Memory B cell (primary cell): ENCODE measurements around the gene GMCL2.
A peak's percentile ranks its signal among the peaks of the same experiment; 100 is the strongest.
"Not testable (repeated sequence)": the region's sequence is repeated elsewhere in the genome, so short reads cannot be mapped to it uniquely, and the experiment has no call there.

Source experiments
- ATAC-seq: fragments of 150-1000 bp; cut with Tn5 transposase; 2 replicates; pipeline ENCODE4 v1.10.0; 2021; ENCODE audit warnings: low read depth, mild to moderate bottlenecking, moderate library complexity
- DNase-seq, 2 donors: peaks; one replicate each; pipeline ENCODE4 v3.0.0; 2022; ENCODE audit warnings: low spot score in 2 of 2
- H3K27ac Mint-ChIP-seq: one replicate; pipeline ENCODE4 v1.8.0; 2022; ENCODE audit warnings: mild to moderate bottlenecking, moderate library complexity, mixed read lengths
- H3K27me3 Mint-ChIP-seq: one replicate; pipeline ENCODE4 v1.8.0; 2022; ENCODE audit warnings: mixed read lengths
- H3K36me3 Mint-ChIP-seq: one replicate; pipeline ENCODE4 v1.8.0; 2022; ENCODE audit warnings: mild to moderate bottlenecking, mixed read lengths
- H3K4me1 Mint-ChIP-seq: one replicate; pipeline ENCODE4 v1.8.0; 2022; ENCODE audit warnings: mixed read lengths
- H3K4me3 Mint-ChIP-seq: one replicate; pipeline ENCODE4 v1.8.0; 2022; ENCODE audit warnings: mild to moderate bottlenecking, moderate library complexity, mixed read lengths
- H3K9me3 Mint-ChIP-seq: one replicate; pipeline ENCODE4 v1.8.0; 2022; ENCODE audit warnings: mixed read lengths

Gene GMCL2

DNA sequence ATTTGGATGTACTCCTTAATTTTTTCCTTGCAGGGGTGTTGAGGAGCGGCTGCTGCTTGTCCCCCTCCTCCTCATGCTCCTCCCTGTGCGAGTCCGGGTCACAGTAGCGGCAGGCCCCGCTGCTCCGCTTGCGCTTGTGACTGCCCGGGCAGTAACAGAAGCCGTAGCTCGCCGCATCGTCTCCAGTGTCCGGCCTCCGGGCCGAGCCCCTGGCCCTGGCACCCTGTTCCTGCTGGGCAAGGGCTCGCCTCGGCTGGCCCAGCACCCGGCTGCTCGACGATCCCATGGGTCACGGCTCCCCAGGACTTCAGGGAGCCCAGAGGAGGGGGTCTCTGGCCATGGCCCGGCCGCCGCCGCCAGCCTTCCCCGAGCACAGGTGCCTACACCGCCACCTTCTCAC lies at the start of gene GMCL2:
TSS of gene GMCL2 (minus strand) at position 358 of the 400 bp plus-strand sequence. CDS start at position 286, 72 bp downstream.
- Mint-ChIP-seq H3K27me3 (peaks cover 10% of the 10 kb centered on the region), H3K4me1 (peaks cover 2% of the 10 kb centered on the region)

DNA sequence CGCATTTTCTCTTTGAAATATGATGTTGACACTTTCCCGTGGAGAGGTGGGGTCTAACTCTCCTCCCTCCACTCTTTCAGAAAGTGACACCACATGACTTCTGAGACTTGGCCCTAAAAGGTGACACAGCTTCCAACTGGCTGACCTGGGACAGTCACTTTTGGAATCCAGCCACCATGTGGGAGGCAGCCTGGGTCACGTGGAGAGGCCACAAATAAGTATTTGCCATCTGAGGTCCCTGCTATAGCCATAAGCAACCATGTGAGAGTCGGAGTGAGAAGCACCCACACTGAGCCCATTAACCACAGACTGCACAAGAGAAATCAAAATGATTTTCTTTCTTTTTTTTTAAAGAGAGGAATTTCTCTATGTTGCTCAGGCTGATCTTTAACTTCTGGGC lies 49.5 kb upstream of the GMCL2 start:
- DNase-seq (no peak), ATAC-seq (no peak)
- no peaks in the 10 kb centered on the region for H3K36me3 Mint-ChIP-seq
- H3K27me3 Mint-ChIP-seq, result no peaks in the 10 kb centered on the region
- no peak overlapping the region for H3K4me3 Mint-ChIP-seq
- H3K4me1 Mint-ChIP-seq, result peaks cover 24% of the 10 kb centered on the region
- no peaks in the 10 kb centered on the region for H3K9me3 Mint-ChIP-seq
- H3K27ac Mint-ChIP-seq, result no peak overlapping the region

More for the DNA sequence above, at the start of gene GMCL2:
- ATAC-seq (no peak), DNase-seq (no peak)
- H3K27ac Mint-ChIP-seq, result no peak within 1 kb of the TSS
- no peaks in the 10 kb centered on the region for H3K9me3 Mint-ChIP-seq
- H3K4me3 Mint-ChIP-seq, result no peak within 1 kb of the TSS
- H3K36me3 Mint-ChIP-seq, result no peaks in the 10 kb centered on the region

DNA sequence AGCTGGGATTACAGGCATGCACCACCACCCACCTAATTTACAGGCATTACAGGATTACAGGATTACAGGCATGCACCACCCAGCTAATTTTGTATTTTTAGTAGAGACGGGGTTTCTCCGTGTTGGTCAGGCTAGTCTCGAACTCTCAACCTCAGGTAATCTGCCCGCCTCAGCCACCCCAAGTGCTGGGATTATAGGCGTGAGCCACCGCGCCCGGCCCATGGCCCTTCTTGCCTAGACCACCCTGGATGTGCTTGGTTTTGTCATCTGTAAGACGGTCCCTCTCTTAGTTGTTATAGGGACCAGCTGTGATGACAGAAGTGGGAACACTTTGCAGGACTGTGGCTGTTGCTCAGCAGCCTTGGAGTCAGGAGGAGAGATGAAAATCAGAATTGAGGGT lies 49.0 kb upstream of the GMCL2 start:
- peaks cover 2% of the 10 kb centered on the region for H3K36me3 Mint-ChIP-seq
- H3K4me3 Mint-ChIP-seq, result no peak overlapping the region
- peaks cover 27% of the 10 kb centered on the region for H3K4me1 Mint-ChIP-seq
- no peaks in the 10 kb centered on the region for H3K27me3 Mint-ChIP-seq
- DNase-seq, result no peak
- H3K9me3 Mint-ChIP-seq, result no peaks in the 10 kb centered on the region
- no peak overlapping the region for H3K27ac Mint-ChIP-seq
- ATAC-seq, result no peak

DNA sequence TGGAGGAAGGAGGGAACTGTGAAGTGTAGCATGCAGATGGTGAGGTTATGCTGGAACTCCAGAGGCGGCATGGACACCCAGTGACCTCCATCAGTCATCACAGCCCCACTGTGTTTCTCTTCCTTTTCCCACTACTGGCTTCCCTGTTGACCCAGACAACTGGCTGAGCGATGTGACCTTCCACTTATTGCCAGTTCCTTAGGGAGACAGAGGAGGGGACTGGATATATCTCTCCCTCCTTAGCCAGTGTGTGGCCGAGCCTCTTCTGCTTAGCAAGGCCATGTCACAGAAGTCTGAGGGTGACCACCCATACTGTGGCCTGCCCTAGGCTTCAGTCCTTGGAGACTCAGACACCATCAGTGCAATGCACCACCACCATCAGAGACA lies 48.4 kb upstream of the GMCL2 start:
- Mint-ChIP-seq H3K27me3 (no peaks in the 10 kb centered on the region), H3K36me3 (peaks cover 5% of the 10 kb centered on the region), H3K9me3 (no peaks in the 10 kb centered on the region), H3K4me3 (no peak overlapping the region), H3K27ac (no peak overlapping the region), H3K4me1 (peaks cover 26% of the 10 kb centered on the region)
- no peak for DNase-seq
- no peak for ATAC-seq

- H3K36me3 Mint-ChIP-seq, result peaks cover 6% of the 10 kb centered on the region
- H3K9me3 Mint-ChIP-seq, result no peaks in the 10 kb centered on the region
- no peak overlapping the region for H3K4me3 Mint-ChIP-seq
- DNase-seq, result peak; percentile 67 to 70
- H3K27ac Mint-ChIP-seq, result no peak overlapping the region
- no peaks in the 10 kb centered on the region for H3K27me3 Mint-ChIP-seq
- peak; percentile 20 for ATAC-seq
- peaks cover 24% of the 10 kb centered on the region for H3K4me1 Mint-ChIP-seq
Observed at GRCh38 chr5:178234750-178235587, 47.8 kb upstream of the GMCL2 start.

GRCh38 chr5:178234121-178234749 lies 47.1 kb upstream of the GMCL2 start:
- H3K27ac Mint-ChIP-seq, result no peak overlapping the region
- peaks cover 11% of the 10 kb centered on the region for H3K36me3 Mint-ChIP-seq
- DNase-seq (no peak), ATAC-seq (no peak)
- H3K9me3 Mint-ChIP-seq, result no peaks in the 10 kb centered on the region
- H3K4me3 Mint-ChIP-seq, result peak overlapping the region; percentile 24
- H3K27me3 Mint-ChIP-seq, result no peaks in the 10 kb centered on the region
- peaks cover 25% of the 10 kb centered on the region for H3K4me1 Mint-ChIP-seq

DNA sequence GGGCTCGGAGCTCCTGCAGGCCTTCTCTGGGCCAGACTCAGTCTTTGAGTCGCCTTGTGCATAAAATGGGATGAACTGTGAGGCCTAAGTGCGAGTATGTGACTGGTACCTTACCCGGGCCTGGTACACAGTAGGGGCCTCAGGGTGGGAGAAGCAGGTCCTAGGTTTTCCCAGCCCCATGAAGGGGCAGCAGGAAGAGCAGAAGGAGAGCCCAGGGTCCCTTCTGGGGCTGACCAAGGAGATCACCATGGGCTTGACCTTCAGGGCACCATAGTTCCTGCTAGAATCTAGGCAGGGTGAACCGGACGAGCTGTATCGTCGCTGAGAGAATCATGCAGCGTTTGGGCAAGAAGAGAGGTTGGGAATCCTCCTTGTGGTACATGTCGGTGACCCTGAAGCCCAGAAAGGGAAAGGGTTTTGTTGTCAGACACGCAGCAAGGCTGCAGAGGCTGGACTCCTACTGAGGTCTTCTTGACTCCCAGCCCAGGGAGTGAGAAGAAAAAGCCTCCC lies 45.8 kb upstream of the GMCL2 start:
- Mint-ChIP-seq H3K9me3 (no peaks in the 10 kb centered on the region), H3K4me3 (peak overlapping the region; percentile 80), H3K4me1 (peaks cover 31% of the 10 kb centered on the region), H3K36me3 (peaks cover 16% of the 10 kb centered on the region), H3K27ac (peak overlapping the region; percentile 80), H3K27me3 (no peaks in the 10 kb centered on the region)
- DNase-seq (no peak), ATAC-seq (no peak)

DNA sequence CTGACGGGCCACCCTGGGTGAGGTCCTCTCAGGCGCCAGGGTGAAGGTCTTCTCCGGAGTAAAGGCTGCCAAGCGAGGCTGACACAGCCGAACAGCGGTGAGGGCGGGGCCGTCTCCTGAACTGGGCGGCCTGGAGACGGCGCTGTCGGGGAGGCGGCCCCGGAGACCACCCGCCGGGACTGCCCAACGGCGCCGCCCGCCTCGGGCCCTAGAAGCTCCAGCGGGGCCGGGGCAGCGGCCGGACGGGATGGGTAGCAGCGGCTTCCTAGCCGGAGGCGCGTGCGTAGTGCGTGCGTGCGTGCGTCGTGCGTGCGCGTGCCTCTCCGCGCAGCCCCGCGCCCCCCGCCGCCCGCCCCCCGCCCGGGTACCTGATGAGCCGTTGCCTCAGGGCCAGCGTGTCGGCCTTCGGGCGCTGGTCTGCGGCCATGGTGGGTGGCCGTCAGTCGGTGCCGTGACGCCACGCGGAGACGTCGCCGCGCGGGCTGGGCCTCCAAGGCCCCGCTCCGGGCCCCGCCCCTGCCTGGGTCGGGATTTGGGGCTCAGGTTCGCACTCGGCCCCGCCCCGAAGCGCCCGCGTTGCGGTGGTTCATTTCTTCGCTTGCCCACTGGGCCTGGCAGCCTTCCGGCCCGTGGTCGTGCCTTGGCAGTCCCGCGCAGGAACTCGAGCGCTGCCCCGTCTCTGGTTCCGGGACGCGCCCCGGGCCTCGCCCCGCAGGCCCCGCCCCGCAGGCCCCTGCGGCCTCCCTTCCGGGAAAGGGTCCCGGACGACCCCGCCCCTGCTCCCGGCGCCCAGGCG lies 45.2 kb upstream of the GMCL2 start, which contains the start of gene PHYKPL:
TSS of gene PHYKPL (minus strand) at position 679 of the 796 bp plus-strand sequence. CDS start at position 427, 252 bp downstream.
- DNase-seq, result peak; percentile 65 to 68
- Mint-ChIP-seq H3K36me3 (peaks cover 23% of the 10 kb centered on the region), H3K27ac (peak within 1 kb of the TSS; percentile 80), H3K4me3 (peak within 1 kb of the TSS; percentile 87), H3K9me3 (no peaks in the 10 kb centered on the region), H3K27me3 (no peaks in the 10 kb centered on the region), H3K4me1 (peaks cover 38% of the 10 kb centered on the region)
- peak; percentile 76 for ATAC-seq

- H3K27me3 Mint-ChIP-seq, result no peaks in the 10 kb centered on the region
- H3K27ac Mint-ChIP-seq, result peak overlapping the region; percentile 72
- peaks cover 40% of the 10 kb centered on the region for H3K4me1 Mint-ChIP-seq
- H3K4me3 Mint-ChIP-seq, result peak overlapping the region; percentile 87
- H3K9me3 Mint-ChIP-seq, result no peaks in the 10 kb centered on the region
- DNase-seq, result no peak
- H3K36me3 Mint-ChIP-seq, result peaks cover 27% of the 10 kb centered on the region
- ATAC-seq, result no peak
Observed at GRCh38 chr5:178231539-178232123, 44.5 kb upstream of the GMCL2 start.

- Mint-ChIP-seq H3K9me3 (no peaks in the 10 kb centered on the region), H3K27me3 (no peaks in the 10 kb centered on the region), H3K27ac (peak overlapping the region; percentile 72), H3K36me3 (peaks cover 30% of the 10 kb centered on the region), H3K4me1 (peaks cover 42% of the 10 kb centered on the region), H3K4me3 (peak overlapping the region; percentile 87)
- DNase-seq (no peak), ATAC-seq (no peak)
Observed at GRCh38 chr5:178230879-178231538, 43.8 kb upstream of the GMCL2 start.

DNA sequence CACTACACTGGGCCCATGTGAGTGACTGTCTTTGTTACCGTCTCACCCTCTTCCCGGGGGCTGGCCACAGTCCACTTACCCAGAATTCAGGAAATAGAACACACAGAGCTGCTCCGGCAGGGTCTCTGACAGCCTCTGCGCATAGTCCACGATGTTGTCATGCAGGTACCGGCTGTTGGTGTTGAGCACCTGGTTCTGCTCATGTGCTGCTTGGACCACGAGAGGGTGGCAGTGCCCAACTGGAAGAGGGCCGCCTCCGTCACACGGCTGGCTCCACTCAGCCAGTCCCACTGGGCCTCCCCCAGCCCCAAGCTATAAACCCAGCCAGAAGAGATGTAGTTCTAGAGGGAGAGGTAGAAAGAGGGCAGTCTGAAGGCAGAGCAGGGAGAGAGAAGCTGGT lies 42.7 kb upstream of the GMCL2 start:
- Mint-ChIP-seq H3K27ac (peak overlapping the region; percentile 60), H3K4me3 (peak overlapping the region; percentile 52), H3K4me1 (peaks cover 40% of the 10 kb centered on the region), H3K9me3 (no peaks in the 10 kb centered on the region), H3K36me3 (peaks cover 30% of the 10 kb centered on the region), H3K27me3 (no peaks in the 10 kb centered on the region)
- DNase-seq, result no peak
- no peak for ATAC-seq

- not testable (repeated sequence) for H3K9me3 Mint-ChIP-seq, H3K4me3 Mint-ChIP-seq, DNase-seq, ATAC-seq, H3K27me3 Mint-ChIP-seq
- Mint-ChIP-seq H3K4me1 (peaks cover 41% of the 10 kb centered on the region), H3K36me3 (peaks cover 31% of the 10 kb centered on the region), H3K27ac (peak overlapping the region; percentile 60)
Observed at GRCh38 chr5:178229111-178229510, 41.9 kb upstream of the GMCL2 start.

GRCh38 chr5:178228609-178229008 lies 41.4 kb upstream of the GMCL2 start:
- no peak for ATAC-seq
- Mint-ChIP-seq H3K27ac (no peak overlapping the region), H3K36me3 (peaks cover 33% of the 10 kb centered on the region)

More at GRCh38 chr5:178228609-178229008, 41.4 kb upstream of the GMCL2 start:
- H3K9me3 Mint-ChIP-seq, result no peaks in the 10 kb centered on the region
- no peak overlapping the region for H3K4me3 Mint-ChIP-seq
- H3K27me3 Mint-ChIP-seq, result no peaks in the 10 kb centered on the region
- DNase-seq, result no peak
- peaks cover 45% of the 10 kb centered on the region for H3K4me1 Mint-ChIP-seq
